H9 (cell line): ENCODE results near the gene ZCWPW1. TPM values are rescaled to one million over a fixed set of nuclear protein-coding genes. Genes with fewer than 3 reads are reported as not detected.

ENCODE experiments used
- DNase-seq: peaks from one replicate; pipeline ENCODE4 v3.0.0-alpha.2; 2017
- H2AFZ ChIP-seq: one replicate; pipeline ENCODE4 v1.6.1; 2013; ENCODE audit warnings: mild to moderate bottlenecking, low read length, control low read depth, moderate library complexity
- H2AK5ac ChIP-seq: 2 replicates; pipeline ENCODE4 v1.6.1; 2013; ENCODE audit warnings: low read length, control low read depth, mixed read lengths; ENCODE audit not compliant: insufficient read length
- H2BK120ac ChIP-seq: one replicate; pipeline ENCODE4 v1.6.1; 2013; ENCODE audit warnings: low read depth, mild to moderate bottlenecking, low read length, control low read depth, inconsistent platforms; ENCODE audit not compliant: poor library complexity, severe bottlenecking
- H2BK12ac ChIP-seq: 2 replicates; pipeline ENCODE4 v1.6.1; 2013; ENCODE audit warnings: low read length, control low read depth, mixed read lengths, low read depth; ENCODE audit not compliant: insufficient read length
- H2BK15ac ChIP-seq: 2 replicates; pipeline ENCODE4 v1.6.1; 2013; ENCODE audit warnings: low read depth, low read length, control low read depth
- H2BK20ac ChIP-seq: one replicate; pipeline ENCODE4 v1.6.1; 2013; ENCODE audit warnings: low read depth, mild to moderate bottlenecking, low read length, control low read depth, inconsistent platforms; ENCODE audit not compliant: poor library complexity, severe bottlenecking
- H2BK5ac ChIP-seq: 2 replicates; pipeline ENCODE4 v1.6.1; 2013; ENCODE audit warnings: low read length, control low read depth, mixed read lengths; ENCODE audit not compliant: insufficient read length
- H3K14ac ChIP-seq: 2 replicates; pipeline ENCODE4 v1.6.1; 2013; ENCODE audit warnings: low read length, control low read depth; ENCODE audit not compliant: insufficient read depth
- H3K18ac ChIP-seq: 2 replicates; pipeline ENCODE4 v1.6.1; 2013; ENCODE audit warnings: low read depth, mild to moderate bottlenecking, mixed read lengths, low read length, control low read depth; ENCODE audit not compliant: insufficient read length
- H3K23ac ChIP-seq: 2 replicates; pipeline ENCODE4 v1.6.1; 2013; ENCODE audit warnings: low read length, control low read depth, mixed read lengths, low read depth; ENCODE audit not compliant: insufficient read length
- H3K23me2 ChIP-seq: 2 replicates; pipeline ENCODE4 v1.6.1; 2013; ENCODE audit warnings: low read depth, mild to moderate bottlenecking, mixed read lengths, low read length, control low read depth; ENCODE audit not compliant: insufficient read length, poor library complexity, severe bottlenecking
- H3K27ac ChIP-seq: 2 replicates; pipeline ENCODE4 v1.5.1; 2013; ENCODE audit warnings: low read length, control low read depth, mixed read lengths, low read depth; ENCODE audit not compliant: insufficient read length
- H3K27me3 ChIP-seq: 2 replicates; pipeline ENCODE4 v1.6.1; 2013; ENCODE audit warnings: low read length, control low read depth, inconsistent platforms; ENCODE audit not compliant: insufficient read depth
- H3K4ac ChIP-seq: 2 replicates; pipeline ENCODE4 v1.6.1; 2013; ENCODE audit warnings: low read depth, mild to moderate bottlenecking, control low read depth, inconsistent platforms, low read length, moderate library complexity
- H3K4me1 ChIP-seq: 2 replicates; pipeline ENCODE4 v1.6.1; 2013; ENCODE audit warnings: low read length, control low read depth, inconsistent platforms; ENCODE audit not compliant: insufficient read depth
- H3K4me2 ChIP-seq: 2 replicates; pipeline ENCODE4 v1.6.1; 2013; ENCODE audit warnings: low read length, control low read depth, mixed read lengths; ENCODE audit not compliant: insufficient read length, insufficient read depth
- H3K56ac ChIP-seq: 2 replicates; pipeline ENCODE4 v1.6.1; 2013; ENCODE audit warnings: low read depth, mild to moderate bottlenecking, mixed read lengths, low read length, control low read depth; ENCODE audit not compliant: insufficient read length
- H3K79me1 ChIP-seq: 2 replicates; pipeline ENCODE4 v1.6.1; 2013; ENCODE audit warnings: low read depth, mild to moderate bottlenecking, moderate library complexity, low read length, control low read depth, inconsistent platforms; ENCODE audit not compliant: insufficient read depth, poor library complexity, severe bottlenecking
- H3K79me2 ChIP-seq: 2 replicates; pipeline ENCODE4 v1.6.1; 2013; ENCODE audit warnings: low read length, control low read depth, inconsistent platforms; ENCODE audit not compliant: insufficient read depth
- H3K9ac ChIP-seq: 2 replicates; pipeline ENCODE4 v1.6.1; 2013; ENCODE audit warnings: low read length, control low read depth, mixed read lengths; ENCODE audit not compliant: insufficient read length; ENCODE audit errors: extremely low read depth
- H3K9me3 ChIP-seq: one replicate; pipeline ENCODE4 v1.6.1; 2013; ENCODE audit warnings: low read depth, low read length, inconsistent platforms; ENCODE audit not compliant: control insufficient read depth
- H3T11ph ChIP-seq: one replicate; pipeline ENCODE4 v1.6.1; 2013; ENCODE audit warnings: mild to moderate bottlenecking, low read length, control low read depth, inconsistent platforms
- H4K20me1 ChIP-seq: one replicate; pipeline ENCODE4 v1.6.1; 2013; ENCODE audit not compliant: control insufficient read depth, insufficient read length, insufficient read depth
- H4K5ac ChIP-seq: 2 replicates; pipeline ENCODE4 v1.6.1; 2013; ENCODE audit warnings: low read depth, mild to moderate bottlenecking, mixed read lengths, low read length, control low read depth; ENCODE audit not compliant: insufficient read length
- H4K8ac ChIP-seq: replicated peaks from 2 replicates; pipeline ENCODE4 v1.6.1; 2013; ENCODE audit warnings: low read length, control low read depth, mixed read lengths, low read depth; ENCODE audit not compliant: insufficient read length
- H4K91ac ChIP-seq: 2 replicates; pipeline ENCODE4 v1.6.1; 2013; ENCODE audit warnings: low read depth, mild to moderate bottlenecking, moderate library complexity, mixed read lengths, low read length, control low read depth; ENCODE audit not compliant: insufficient read length
- H3K27ac Mint-ChIP-seq, 3 experiments: 2 replicates in 2 of 3; 3 replicates in 1 of 3; pipeline ENCODE4 v1.8.0; 2020 to 2021; ENCODE audit warnings: mixed read lengths in 3 of 3, mild to moderate bottlenecking in 1 of 3, moderate library complexity in 1 of 3
- H3K27me3 Mint-ChIP-seq: 2 replicates; pipeline ENCODE4 v1.8.0; 2021; ENCODE audit warnings: low read depth, mild to moderate bottlenecking, moderate library complexity, mixed read lengths
- H3K36me3 Mint-ChIP-seq, 3 experiments: 2 replicates in 2 of 3; 3 replicates in 1 of 3; pipeline ENCODE4 v1.8.0; 2020 to 2021; ENCODE audit warnings: low read depth in 3 of 3, mixed read lengths in 3 of 3; ENCODE audit not compliant: insufficient read depth in 1 of 3
- H3K4me1 Mint-ChIP-seq, 2 experiments: 2 replicates each; pipeline ENCODE4 v1.8.0; 2020; ENCODE audit warnings: mixed read lengths in 2 of 2
- H3K4me3 Mint-ChIP-seq, 2 experiments: 2 replicates in 1 of 2; 3 replicates in 1 of 2; pipeline ENCODE4 v1.8.0; 2020 to 2021; ENCODE audit warnings: mild to moderate bottlenecking in 2 of 2, mixed read lengths in 2 of 2, moderate library complexity in 1 of 2
- H3K9me3 Mint-ChIP-seq, 2 experiments: 2 replicates in 1 of 2; 3 replicates in 1 of 2; pipeline ENCODE4 v1.8.0; 2020; ENCODE audit warnings: mild to moderate bottlenecking in 2 of 2, mixed read lengths in 2 of 2, moderate library complexity in 1 of 2
- WGBS: extraction: QIAGEN DNeasy Blood & Tissue Kit; methylation state at CpG from one replicate; pipeline ENCODE4 v1.1.7; 2013; ENCODE audit warnings: missing lambda C conversion rate, low lambda C conversion rate, mixed read lengths; ENCODE audit not compliant: insufficient read length; ENCODE audit errors: extremely low coverage; 5-methylcytosine and 5-hydroxymethylcytosine counted together
- total RNA-seq: library from RNA; stranded (reverse); gene quantifications from 2 replicates; pipeline ENCODE4 v1.2.1, GENCODE V29; 2021
- TF ChIP-seq, protein P1 (sequence below): fragments of 200-600 bp; sonication (generic); conservative IDR thresholded peaks from 3 replicates; pipeline ENCODE4 v1.8.0; 2021; ENCODE audit warnings: antibody characterized with exemption, mild to moderate bottlenecking

The ZCWPW1 gene
- total RNA-seq, 1 experiment from 2014 or later = 1.1 TPM

DNA sequence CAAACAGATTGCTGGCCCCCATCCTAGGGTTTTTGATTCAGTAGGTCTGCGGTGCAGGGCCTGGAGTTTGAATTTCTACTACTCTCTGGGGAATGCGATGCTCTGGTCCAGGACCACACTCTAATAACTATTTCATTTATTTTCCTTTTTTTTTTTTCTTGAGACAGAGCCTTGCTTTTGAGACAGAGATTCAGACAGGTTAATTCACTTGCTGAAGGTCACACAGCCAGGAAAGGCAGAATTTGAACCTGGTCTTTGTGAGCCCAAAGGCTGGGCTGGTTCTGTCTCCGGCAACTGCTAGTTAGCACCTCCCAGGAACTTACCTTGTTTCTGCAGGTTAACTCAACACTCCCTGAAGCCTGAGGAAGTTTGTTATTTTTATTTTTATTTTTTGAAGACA, 24.0 kb upstream of the ZCWPW1 start:
- Histone ChIP-seq H4K8ac (no peak overlapping the region), H3K14ac (no peak overlapping the region), H3K79me2 (no peaks in the 10 kb centered on the region), H3K9ac (no peak overlapping the region), H3K4ac (no peak overlapping the region), H3K18ac (no peak overlapping the region), H4K91ac (no peak overlapping the region), H3K9me3 (no peaks in the 10 kb centered on the region), H3K4me2 (no peak overlapping the region), H2BK120ac (no peak overlapping the region), H3K56ac (no peak overlapping the region), H2BK5ac (no peak overlapping the region), H2AFZ (no peak overlapping the region), H3T11ph (no peak overlapping the region), H3K23me2 (no peaks in the 10 kb centered on the region), H4K20me1 (no peaks in the 10 kb centered on the region), H3K27me3 (no peaks in the 10 kb centered on the region), H3K79me1 (no peaks in the 10 kb centered on the region), H2BK15ac (no peak overlapping the region), H3K23ac (no peak overlapping the region), H4K5ac (no peak overlapping the region), H2AK5ac (no peak overlapping the region), H3K27ac (no peak overlapping the region), H2BK20ac (no peak overlapping the region), H3K4me1 (no peaks in the 10 kb centered on the region), H2BK12ac (no peak overlapping the region)
- H3K9me3 Mint-ChIP-seq = no peaks in the 10 kb centered on the region; a peak in 1 of 5 replicates
- TF ChIP-seq, protein P1, sequence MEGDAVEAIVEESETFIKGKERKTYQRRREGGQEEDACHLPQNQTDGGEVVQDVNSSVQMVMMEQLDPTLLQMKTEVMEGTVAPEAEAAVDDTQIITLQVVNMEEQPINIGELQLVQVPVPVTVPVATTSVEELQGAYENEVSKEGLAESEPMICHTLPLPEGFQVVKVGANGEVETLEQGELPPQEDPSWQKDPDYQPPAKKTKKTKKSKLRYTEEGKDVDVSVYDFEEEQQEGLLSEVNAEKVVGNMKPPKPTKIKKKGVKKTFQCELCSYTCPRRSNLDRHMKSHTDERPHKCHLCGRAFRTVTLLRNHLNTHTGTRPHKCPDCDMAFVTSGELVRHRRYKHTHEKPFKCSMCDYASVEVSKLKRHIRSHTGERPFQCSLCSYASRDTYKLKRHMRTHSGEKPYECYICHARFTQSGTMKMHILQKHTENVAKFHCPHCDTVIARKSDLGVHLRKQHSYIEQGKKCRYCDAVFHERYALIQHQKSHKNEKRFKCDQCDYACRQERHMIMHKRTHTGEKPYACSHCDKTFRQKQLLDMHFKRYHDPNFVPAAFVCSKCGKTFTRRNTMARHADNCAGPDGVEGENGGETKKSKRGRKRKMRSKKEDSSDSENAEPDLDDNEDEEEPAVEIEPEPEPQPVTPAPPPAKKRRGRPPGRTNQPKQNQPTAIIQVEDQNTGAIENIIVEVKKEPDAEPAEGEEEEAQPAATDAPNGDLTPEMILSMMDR = no peak
- WGBS = no CpG with 5 or more reads among the region's 3 CpGs
- no peak overlapping the region for H3K4me3 Mint-ChIP-seq
- H3K27ac Mint-ChIP-seq = no peak overlapping the region
- peaks cover 7 to 19% of the 10 kb centered on the region in 2 experiments for H3K4me1 Mint-ChIP-seq
- H3K27me3 Mint-ChIP-seq = peaks cover 3% of the 10 kb centered on the region; the same call in 1 of the 2 replicates
- H3K36me3 Mint-ChIP-seq = no peaks in the 10 kb centered on the region; a peak in 1 of 7 replicates
- no peak for DNase-seq
